GM23338 (cell line): ENCODE measurements around the gene PAK1. TPM values are rescaled to one million over a fixed set of nuclear protein-coding genes. Genes with fewer than 3 reads are reported as not detected.

ENCODE experiments used
- ATAC-seq: fragments of 200-7000 bp; cut with Tn5 transposase; 3 replicates; pipeline ENCODE4 v1.9.1; 2020
- DNase-seq: peaks from one replicate; pipeline ENCODE4 v3.0.0-alpha.2; 2015; ENCODE audit warnings: low spot score
- H2AFZ ChIP-seq: fragments of 200-600 bp; sonication (generic); 2 replicates; pipeline ENCODE4 v1.8.0; 2016; ENCODE audit warnings: antibody characterized with exemption, mild to moderate bottlenecking, moderate library complexity
- H3F3A ChIP-seq: fragments of 200-600 bp; sonication (generic); replicated peaks from 2 replicates; pipeline ENCODE4 v1.8.0; 2017; ENCODE audit warnings: antibody characterized with exemption, mixed run types, low read depth
- H3K27ac ChIP-seq: fragments of 200-600 bp; sonication (generic); 2 replicates; pipeline ENCODE4 v1.6.1; 2016; ENCODE audit warnings: low read depth
- H3K27me3 ChIP-seq: fragments of 200-600 bp; sonication (generic); 2 replicates; pipeline ENCODE4 v1.8.0; 2016; ENCODE audit warnings: mild to moderate bottlenecking, mixed run types, moderate library complexity; ENCODE audit not compliant: insufficient read depth
- H3K36me3 ChIP-seq: fragments of 200-600 bp; sonication (generic); 2 replicates; pipeline ENCODE4 v1.8.0; 2016; ENCODE audit warnings: mild to moderate bottlenecking; ENCODE audit not compliant: insufficient read depth
- H3K4me1 ChIP-seq: fragments of 200-600 bp; sonication (generic); 2 replicates; pipeline ENCODE4 v1.8.0; 2016; ENCODE audit warnings: mild to moderate bottlenecking, moderate library complexity; ENCODE audit not compliant: insufficient read depth
- H3K4me2 ChIP-seq: fragments of 200-600 bp; sonication (generic); 2 replicates; pipeline ENCODE4 v1.7.1; 2017; ENCODE audit warnings: mixed run types
- H3K4me3 ChIP-seq: fragments of 200-600 bp; sonication (generic); 2 replicates; pipeline ENCODE4 v1.6.1; 2016; ENCODE audit warnings: mixed run types
- H3K79me2 ChIP-seq: fragments of 200-600 bp; sonication (generic); replicated peaks from 2 replicates; pipeline ENCODE4 v1.8.0; 2017; ENCODE audit warnings: mild to moderate bottlenecking; ENCODE audit not compliant: insufficient read depth
- H3K9me2 ChIP-seq: fragments of 200-600 bp; sonication (generic); 2 replicates; pipeline ENCODE4 v1.8.0; 2017; ENCODE audit not compliant: insufficient read depth
- H4K20me1 ChIP-seq: fragments of 200-600 bp; sonication (generic); replicated peaks from 2 replicates; pipeline ENCODE4 v1.8.0; 2017; ENCODE audit warnings: mild to moderate bottlenecking; ENCODE audit not compliant: insufficient read depth
- H3K27ac Mint-ChIP-seq: 2 replicates; pipeline ENCODE4 v1.8.0; 2020; ENCODE audit warnings: inconsistent platforms, mild to moderate bottlenecking, moderate library complexity, mixed read lengths
- H3K27me3 Mint-ChIP-seq: 3 replicates; pipeline ENCODE4 v1.8.0; 2022; ENCODE audit warnings: low read depth, mild to moderate bottlenecking, moderate library complexity, mixed read lengths, inconsistent platforms; ENCODE audit not compliant: insufficient read depth, poor library complexity
- H3K36me3 Mint-ChIP-seq: 3 replicates; pipeline ENCODE4 v1.8.0; 2021; ENCODE audit warnings: low read depth, mild to moderate bottlenecking, inconsistent platforms, moderate library complexity, mixed read lengths
- H3K4me1 Mint-ChIP-seq: 3 replicates; pipeline ENCODE4 v1.8.0; 2020; ENCODE audit warnings: mild to moderate bottlenecking, inconsistent platforms, mixed read lengths
- H3K4me3 Mint-ChIP-seq: 3 replicates; pipeline ENCODE4 v1.8.0; 2021; ENCODE audit warnings: moderate library complexity, mild to moderate bottlenecking, inconsistent platforms, mixed read lengths
- H3K9me3 Mint-ChIP-seq: 3 replicates; pipeline ENCODE4 v1.8.0; 2020; ENCODE audit warnings: moderate library complexity, mild to moderate bottlenecking, inconsistent platforms, mixed read lengths
- CREB1 ChIP-seq: fragments of 250-450 bp; sonication (Bioruptor Pico); IDR thresholded peaks from 2 replicates; pipeline ENCODE4 v1.5.0; 2020; ENCODE audit warnings: low read depth, mild to moderate bottlenecking, moderate library complexity
- EZH2phosphoT487 ChIP-seq: fragments of 200-600 bp; sonication (generic); IDR thresholded peaks from one replicate; pipeline ENCODE4 v1.8.1; 2018; ENCODE audit warnings: antibody characterized with exemption; ENCODE audit not compliant: unreplicated experiment
- NANOG ChIP-seq: IDR thresholded peaks from 2 replicates; pipeline ENCODE4 v1.6.1; 2016; ENCODE audit warnings: antibody characterized with exemption, borderline replicate concordance
- REST ChIP-seq: IDR thresholded peaks from one replicate; pipeline ENCODE4 v1.6.1; 2018; ENCODE audit warnings: antibody characterized with exemption; ENCODE audit not compliant: unreplicated experiment
- ZNF331 ChIP-seq: fragments of 250-450 bp; sonication (Bioruptor Pico); IDR thresholded peaks from 2 replicates; pipeline ENCODE4 v1.5.0; 2020; ENCODE audit warnings: low read depth, mild to moderate bottlenecking, moderate library complexity
- polyA plus RNA-seq: library from polyadenylated mRNA; unstranded; fragments of >200 nt; fragmentation: Nextera tagmentation; extraction: Ambion mirVana; gene quantifications from 2 replicates; pipeline ENCODE4 v1.2.1, GENCODE V29; 2016
- total RNA-seq: library from RNA; depleted of rRNA; stranded (reverse); fragments of >200 nt; shearing (Covaris generic); gene quantifications from 2 replicates; pipeline ENCODE4 v1.2.3, GENCODE V29; 2014

Gene PAK1
- total and polyA plus RNA-seq, 2 experiments from 2014 or later = 102 to 175 TPM

GRCh38 chr11:77418971-77419597 lies 54.8 kb downstream of the PAK1 start:
- H3K9me2 ChIP-seq = no peaks in the 10 kb centered on the region
- Mint-ChIP-seq H3K4me1 (peaks cover 68% of the 10 kb centered on the region), H3K27ac (peak overlapping the region; percentile 12; the same call in 1 of the 2 replicates), H3K36me3 (no peaks in the 10 kb centered on the region), H3K9me3 (no peaks in the 10 kb centered on the region), H3K4me3 (no peak overlapping the region), H3K27me3 (no peaks in the 10 kb centered on the region)
- H3K4me2 ChIP-seq = peak overlapping the region; percentile 40
- no peaks in the 10 kb centered on the region; the same call in 1 of the 2 replicates for H4K20me1 ChIP-seq
- H3K27me3 ChIP-seq = no peaks in the 10 kb centered on the region
- no peak for DNase-seq
- no peaks in the 10 kb centered on the region for H3K36me3 ChIP-seq
- no peaks in the 10 kb centered on the region for H3F3A ChIP-seq
- ATAC-seq = no peak
- no peak overlapping the region for H3K4me3 ChIP-seq
- no peak overlapping the region for H2AFZ ChIP-seq
- TF ChIP-seq ZNF331 (CRISPR knock-in tag) (no peak), REST (no peak), NANOG (no peak), CREB1 (CRISPR knock-in tag) (no peak), EZH2phosphoT487 (no peak)
- peak overlapping the region; percentile 7; the same call in 1 of the 2 replicates for H3K27ac ChIP-seq
- peaks cover 74% of the 10 kb centered on the region for H3K4me1 ChIP-seq
- H3K79me2 ChIP-seq = peaks cover 99% of the 10 kb centered on the region

GRCh38 chr11:77418155-77418970 lies 55.5 kb downstream of the PAK1 start:
- no peaks in the 10 kb centered on the region for H3K9me2 ChIP-seq
- Mint-ChIP-seq H3K4me1 (peaks cover 70% of the 10 kb centered on the region), H3K36me3 (no peaks in the 10 kb centered on the region), H3K27ac (peak overlapping the region; percentile 12; the same call in 1 of the 2 replicates), H3K9me3 (no peaks in the 10 kb centered on the region), H3K27me3 (no peaks in the 10 kb centered on the region), H3K4me3 (no peak overlapping the region)
- no peak overlapping the region for H3K4me3 ChIP-seq
- peak overlapping the region; percentile 40 for H3K4me2 ChIP-seq
- H2AFZ ChIP-seq = no peak overlapping the region
- no peaks in the 10 kb centered on the region for H4K20me1 ChIP-seq
- H3K27ac ChIP-seq = peak overlapping the region; percentile 7; the same call in 1 of the 2 replicates
- no peaks in the 10 kb centered on the region for H3F3A ChIP-seq
- peaks cover 99% of the 10 kb centered on the region for H3K79me2 ChIP-seq
- no peaks in the 10 kb centered on the region for H3K27me3 ChIP-seq
- DNase-seq (no peak), ATAC-seq (no peak; the same call in 2 of the 3 replicates)
- H3K4me1 ChIP-seq = peaks cover 74% of the 10 kb centered on the region
- H3K36me3 ChIP-seq = no peaks in the 10 kb centered on the region
- no peak for TF ChIP-seq REST
